Natural killer cell (primary cell): ENCODE data around the gene NCOA3. TPM values are rescaled to one million over a fixed set of nuclear protein-coding genes. Genes with fewer than 3 reads are reported as not detected.

Source experiments
- ATAC-seq, 3 donors: fragments of 150-1000 bp in 2 of 3; fragments of 200-7000 bp in 1 of 3; cut with Tn5 transposase; 1 replicate in 1 of 3; 2 replicates in 2 of 3; pipeline ENCODE4 v1.10.0; 2021; ENCODE audit warnings: mild to moderate bottlenecking in 2 of 3, moderate library complexity in 2 of 3
- DNase-seq, 2 donors: peaks; one replicate each; pipeline versions ENCODE4 v3.0.0 to v3.0.0-alpha.2; 2013 to 2021; ENCODE audit warnings: mixed read lengths in 1 of 2
- H3K27ac ChIP-seq: one replicate; pipeline ENCODE4 v1.5.1; 2013; ENCODE audit warnings: mild to moderate bottlenecking, low read length
- H3K27me3 ChIP-seq: one replicate; pipeline ENCODE4 v1.6.1; 2013; ENCODE audit warnings: low read length; ENCODE audit not compliant: control insufficient read depth, insufficient read depth
- H3K36me3 ChIP-seq: one replicate; pipeline ENCODE4 v1.6.1; 2013; ENCODE audit warnings: low read length; ENCODE audit not compliant: control insufficient read depth, insufficient read depth
- H3K4me1 ChIP-seq: one replicate; pipeline ENCODE4 v1.6.1; 2013; ENCODE audit warnings: low read length; ENCODE audit not compliant: control insufficient read depth, insufficient read depth
- H3K4me3 ChIP-seq: one replicate; pipeline ENCODE4 v1.5.1; 2013; ENCODE audit warnings: low read length
- H3K9me3 ChIP-seq: one replicate; pipeline ENCODE4 v1.6.1; 2013; ENCODE audit warnings: low read length; ENCODE audit not compliant: control insufficient read depth, insufficient read depth
- H3K27ac Mint-ChIP-seq, 2 donors: one replicate each; pipeline ENCODE4 v1.8.0; 2022; ENCODE audit warnings: mild to moderate bottlenecking in 2 of 2, mixed read lengths in 2 of 2, moderate library complexity in 1 of 2
- H3K27me3 Mint-ChIP-seq, 2 donors: one replicate each; pipeline ENCODE4 v1.8.0; 2022; ENCODE audit warnings: low read depth in 2 of 2, mixed read lengths in 2 of 2
- H3K36me3 Mint-ChIP-seq: one replicate; pipeline ENCODE4 v1.8.0; 2022; ENCODE audit warnings: mixed read lengths
- H3K4me1 Mint-ChIP-seq, 2 donors: one replicate each; pipeline ENCODE4 v1.8.0; 2022; ENCODE audit warnings: mixed read lengths in 2 of 2
- H3K4me3 Mint-ChIP-seq: one replicate; pipeline ENCODE4 v1.8.0; 2022; ENCODE audit warnings: mild to moderate bottlenecking, moderate library complexity, mixed read lengths
- H3K9me3 Mint-ChIP-seq, 2 donors: one replicate each; pipeline ENCODE4 v1.8.0; 2022; ENCODE audit warnings: mixed read lengths in 2 of 2
- WGBS: methylation state at CpG from one replicate; pipeline ENCODE4 v1.1.7; 2013; ENCODE audit warnings: missing lambda C conversion rate; ENCODE audit not compliant: insufficient coverage; 5-methylcytosine and 5-hydroxymethylcytosine counted together
- intact Hi-C: fragments of 100-400 bp; cut with micrococcal nuclease; formaldehyde crosslinking; loops from one replicate; pipeline ENCODE4 v1.14.2; 2022
- total RNA-seq, 4 donors: library from RNA; stranded (reverse); fragments of 120-200 nt in 1 of 4; gene quantifications; one replicate each; pipeline versions ENCODE4 v1.2.3 to v1.2.4, GENCODE V29; 2013 to 2022
- TF ChIP-seq, protein P1 (sequence below): fragments of 200-600 bp; IDR thresholded peaks from one replicate; pipeline ENCODE4 v1.8.0; 2022; ENCODE audit warnings: antibody characterized with exemption

The NCOA3 gene
- total RNA-seq, 3 donors from 2014 or later (not counting 1 experiment from before 2014, with no cell fraction given) = 44.3 to 63.3 (median 57.8) TPM

DNA sequence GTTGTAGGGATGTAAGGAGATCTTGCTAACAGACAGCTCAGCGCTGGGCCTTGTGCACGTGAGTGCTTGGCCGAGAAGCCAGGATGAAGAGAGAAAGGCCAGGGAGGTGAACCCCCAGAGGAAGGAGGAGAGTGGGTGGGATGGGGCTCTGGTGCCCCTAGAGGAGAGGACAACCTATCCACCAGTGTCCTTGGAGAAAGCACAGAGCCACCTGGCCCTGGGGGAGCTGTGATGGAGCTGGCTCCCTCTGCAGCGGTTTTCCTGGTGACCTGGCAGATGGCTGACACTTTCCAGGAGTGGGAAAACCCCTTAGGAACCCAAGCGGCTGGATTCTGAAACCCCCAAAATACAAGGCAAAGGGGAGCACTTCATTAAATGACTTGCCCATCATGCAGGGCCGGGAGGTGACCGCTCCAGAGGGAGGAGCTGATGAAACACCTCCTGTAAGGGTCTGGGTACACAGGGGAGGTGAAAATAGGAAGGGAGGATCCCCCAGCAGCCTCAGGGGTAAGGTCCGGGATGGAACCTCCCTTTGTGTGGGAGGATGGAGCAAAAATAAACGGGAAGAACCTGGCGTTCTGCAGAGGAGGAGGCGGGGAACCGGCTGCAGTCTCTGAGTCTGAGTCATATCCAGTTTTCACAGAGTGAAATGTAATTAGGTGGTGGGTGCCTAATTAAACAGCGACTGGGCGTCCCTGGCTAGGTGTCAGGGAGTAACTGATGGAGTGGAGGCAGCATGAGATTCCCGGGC lies 203.2 kb downstream of the NCOA3 start:
- Histone ChIP-seq H3K27ac (no peak overlapping the region), H3K4me3 (no peak overlapping the region), H3K9me3 (no peaks in the 10 kb centered on the region), H3K4me1 (no peaks in the 10 kb centered on the region), H3K36me3 (no peaks in the 10 kb centered on the region), H3K27me3 (no peaks in the 10 kb centered on the region)
- intact Hi-C loops = no loop called here
- no peaks in the 10 kb centered on the region for H3K4me1 Mint-ChIP-seq
- no peak for ATAC-seq
- no peak overlapping the region for H3K27ac Mint-ChIP-seq
- no peaks in the 10 kb centered on the region for H3K9me3 Mint-ChIP-seq
- H3K36me3 Mint-ChIP-seq = no peaks in the 10 kb centered on the region
- WGBS = 77% methylated on average over 15 of the region's 15 CpGs
- no peak for DNase-seq
- no peak overlapping the region for H3K4me3 Mint-ChIP-seq
- peaks cover 3 to 13% of the 10 kb centered on the region in 2 donors for H3K27me3 Mint-ChIP-seq
- TF ChIP-seq, protein P1, sequence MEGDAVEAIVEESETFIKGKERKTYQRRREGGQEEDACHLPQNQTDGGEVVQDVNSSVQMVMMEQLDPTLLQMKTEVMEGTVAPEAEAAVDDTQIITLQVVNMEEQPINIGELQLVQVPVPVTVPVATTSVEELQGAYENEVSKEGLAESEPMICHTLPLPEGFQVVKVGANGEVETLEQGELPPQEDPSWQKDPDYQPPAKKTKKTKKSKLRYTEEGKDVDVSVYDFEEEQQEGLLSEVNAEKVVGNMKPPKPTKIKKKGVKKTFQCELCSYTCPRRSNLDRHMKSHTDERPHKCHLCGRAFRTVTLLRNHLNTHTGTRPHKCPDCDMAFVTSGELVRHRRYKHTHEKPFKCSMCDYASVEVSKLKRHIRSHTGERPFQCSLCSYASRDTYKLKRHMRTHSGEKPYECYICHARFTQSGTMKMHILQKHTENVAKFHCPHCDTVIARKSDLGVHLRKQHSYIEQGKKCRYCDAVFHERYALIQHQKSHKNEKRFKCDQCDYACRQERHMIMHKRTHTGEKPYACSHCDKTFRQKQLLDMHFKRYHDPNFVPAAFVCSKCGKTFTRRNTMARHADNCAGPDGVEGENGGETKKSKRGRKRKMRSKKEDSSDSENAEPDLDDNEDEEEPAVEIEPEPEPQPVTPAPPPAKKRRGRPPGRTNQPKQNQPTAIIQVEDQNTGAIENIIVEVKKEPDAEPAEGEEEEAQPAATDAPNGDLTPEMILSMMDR = no peak

DNA sequence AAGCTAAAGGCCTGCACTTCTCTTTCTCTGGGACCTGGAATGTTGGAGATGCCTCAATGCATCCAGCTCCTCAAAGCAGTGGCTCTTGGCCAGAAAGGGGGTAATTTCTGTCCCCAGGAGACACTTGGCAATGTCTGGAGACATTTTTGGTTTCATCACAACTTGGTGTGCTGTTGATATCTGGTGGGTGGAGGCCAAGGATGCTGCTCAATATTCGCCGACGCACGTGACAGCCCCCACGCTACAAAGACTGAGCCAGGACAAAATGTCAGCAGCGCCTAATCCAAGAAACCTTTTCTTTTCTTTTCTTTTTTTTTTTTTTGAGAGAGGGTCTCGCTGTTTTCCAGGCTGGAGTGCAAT lies 203.8 kb downstream of the NCOA3 start:
- Mint-ChIP-seq H3K4me3 (no peak overlapping the region), H3K4me1 (no peaks in the 10 kb centered on the region), H3K9me3 (no peaks in the 10 kb centered on the region), H3K27me3 (peaks cover 3 to 13% of the 10 kb centered on the region in 2 donors), H3K36me3 (no peaks in the 10 kb centered on the region), H3K27ac (no peak overlapping the region)
- no peak for DNase-seq
- Histone ChIP-seq H3K27ac (no peak overlapping the region), H3K9me3 (no peaks in the 10 kb centered on the region), H3K27me3 (no peaks in the 10 kb centered on the region), H3K4me3 (no peak overlapping the region), H3K36me3 (no peaks in the 10 kb centered on the region), H3K4me1 (no peaks in the 10 kb centered on the region)
- intact Hi-C loops = no loop called here
- no peak for ATAC-seq
- TF ChIP-seq, protein P1 = no peak
- 95% methylated on average over 7 of the region's 7 CpGs for WGBS

DNA sequence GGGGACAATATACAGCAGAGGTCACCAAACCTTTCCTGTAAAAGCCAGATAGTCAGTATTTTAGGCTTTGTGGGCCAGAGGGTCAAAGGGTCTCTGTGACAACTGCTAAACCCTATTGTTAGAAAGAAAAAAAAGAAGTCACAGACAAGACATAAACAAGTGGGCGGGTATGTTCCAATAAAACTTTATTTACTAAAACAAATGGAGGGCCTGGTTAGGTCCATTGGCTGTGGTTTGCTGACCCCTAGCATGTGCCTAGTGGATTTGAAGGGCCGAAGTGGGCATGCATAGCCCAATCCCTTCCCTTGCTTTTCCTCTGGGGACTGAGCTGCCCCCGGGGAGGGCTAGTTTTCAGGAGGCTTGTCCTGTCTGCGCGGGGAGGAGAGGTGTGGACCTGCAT lies 204.7 kb downstream of the NCOA3 start:
- H3K4me1 Mint-ChIP-seq = no peaks in the 10 kb centered on the region
- Histone ChIP-seq H3K4me3 (no peak overlapping the region), H3K27me3 (no peaks in the 10 kb centered on the region), H3K4me1 (no peaks in the 10 kb centered on the region), H3K9me3 (no peaks in the 10 kb centered on the region), H3K27ac (no peak overlapping the region), H3K36me3 (no peaks in the 10 kb centered on the region)
- H3K9me3 Mint-ChIP-seq = no peaks in the 10 kb centered on the region
- ATAC-seq (no peak), DNase-seq (no peak)
- TF ChIP-seq, protein P1 = no peak
- H3K36me3 Mint-ChIP-seq = no peaks in the 10 kb centered on the region
- intact Hi-C loops = no loop called here
- peaks cover 3 to 10% of the 10 kb centered on the region in 2 donors for H3K27me3 Mint-ChIP-seq
- 89% methylated on average over 5 of the region's 5 CpGs for WGBS
- no peak overlapping the region for H3K27ac Mint-ChIP-seq
- no peak overlapping the region for H3K4me3 Mint-ChIP-seq

Other genes starting within 250 kb of the NCOA3 start
- 10 to 100 TPM; 57.6 to 72.6 (median 69.8) TPM for gene ZMYND8, start 145.2 kb upstream of the NCOA3 start, total RNA-seq